T-helper 1 cell treated with Interleukin-12 subunit alpha and Interleukin-12 subunit beta and Interleukin-4 antibody, amounts not matched to agents 30 ng/mL and 1 ng/mL, for 36 hours (primary cell): Measurements from ENCODE around the gene GRIA4. TPM values are rescaled to one million over a fixed set of nuclear protein-coding genes. Genes with fewer than 3 reads are reported as not detected.
"Not testable (repeated sequence)": the region's sequence is repeated elsewhere in the genome, so short reads cannot be mapped to it uniquely, and the experiment has no call there.

Source experiments
- intact Hi-C: fragments of 100-400 bp; cut with micrococcal nuclease; formaldehyde crosslinking; loops from one replicate; pipeline ENCODE4 v1.15.1; 2024
- total RNA-seq: library from RNA; stranded (reverse); gene quantifications from 2 replicates; pipeline ENCODE4 v1.2.3, GENCODE V29; 2022

GRIA4 gene
- total RNA-seq, 1 donor from 2014 or later, result not detected

DNA sequence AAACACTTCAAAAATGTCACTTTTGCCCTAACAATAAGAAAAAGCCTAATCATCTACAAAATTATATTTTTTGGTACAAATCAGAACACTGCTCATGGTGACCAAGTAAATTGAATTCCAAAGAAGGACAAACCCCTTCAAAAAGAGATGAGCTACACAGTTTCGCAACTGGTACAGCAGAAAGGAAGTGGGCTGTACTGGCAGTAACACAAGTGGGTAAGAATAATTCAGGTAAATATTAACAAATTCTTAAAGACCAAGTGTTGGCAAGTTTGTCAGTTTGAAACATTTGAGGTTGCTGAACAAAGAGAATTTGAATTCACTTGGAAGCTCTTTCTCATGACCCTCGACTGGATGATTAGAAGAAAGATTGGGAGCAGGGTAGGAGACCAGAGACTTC is 376.7 kb downstream of the GRIA4 start:
- intact Hi-C loops, result no loop called here

DNA sequence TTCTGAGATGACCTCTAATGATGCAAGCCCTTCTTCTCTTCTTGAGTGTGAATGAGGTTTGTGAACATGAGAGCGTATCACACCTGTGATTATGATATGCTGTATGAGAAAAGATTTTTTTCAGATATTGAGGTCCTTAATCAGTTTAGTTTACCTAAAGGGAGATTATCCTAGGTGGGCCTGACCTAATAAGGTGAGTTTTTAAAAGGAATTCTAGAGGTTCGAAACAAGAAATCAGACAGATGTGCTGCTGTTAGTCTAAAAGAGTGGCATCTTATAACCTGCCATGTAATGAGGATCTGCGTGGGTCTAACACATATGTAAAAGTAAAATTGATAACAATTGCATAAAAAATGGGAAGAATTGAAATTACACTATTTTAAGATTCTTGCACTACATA is 378.3 kb downstream of the GRIA4 start:
- intact Hi-C loops, result no loop called here

DNA sequence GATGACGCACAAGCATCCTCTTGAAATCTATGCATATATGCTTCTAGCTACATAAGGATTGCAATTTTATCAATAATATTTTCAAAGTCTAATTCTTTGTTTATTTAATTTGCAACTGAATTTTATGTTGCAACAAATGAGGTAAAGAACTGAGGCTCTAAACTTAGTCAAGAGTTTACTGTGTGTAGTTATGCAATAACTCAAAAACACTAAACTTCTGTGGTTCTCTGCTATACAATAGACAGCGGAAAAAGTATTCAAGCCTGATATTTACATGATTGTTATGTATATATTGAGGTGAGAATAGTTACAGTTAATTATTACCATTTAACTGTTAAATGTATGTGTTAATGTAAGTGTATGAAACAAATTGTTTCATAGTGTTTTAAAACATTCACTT is 379.3 kb downstream of the GRIA4 start:
- intact Hi-C loops, result no loop called here

DNA sequence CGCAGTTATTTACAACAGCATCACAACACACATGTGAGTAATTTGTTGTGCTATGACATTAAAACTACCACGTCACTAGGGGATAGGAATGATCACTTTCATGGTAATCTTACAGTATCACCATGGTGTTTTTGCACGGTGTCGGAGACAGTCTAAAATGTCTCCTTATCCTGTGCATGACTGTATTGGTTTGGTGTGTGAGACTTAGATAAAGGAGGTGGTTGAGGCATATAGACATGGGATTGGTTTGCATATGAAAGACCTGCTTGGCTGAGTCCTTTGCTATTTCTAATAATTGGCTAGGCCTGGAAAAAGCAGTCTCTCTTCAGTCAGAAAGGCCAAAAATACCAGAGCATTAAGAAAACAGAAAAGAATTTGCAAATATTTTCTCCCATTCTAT is 382.0 kb downstream of the GRIA4 start:
- intact Hi-C loops, result no loop called here

DNA sequence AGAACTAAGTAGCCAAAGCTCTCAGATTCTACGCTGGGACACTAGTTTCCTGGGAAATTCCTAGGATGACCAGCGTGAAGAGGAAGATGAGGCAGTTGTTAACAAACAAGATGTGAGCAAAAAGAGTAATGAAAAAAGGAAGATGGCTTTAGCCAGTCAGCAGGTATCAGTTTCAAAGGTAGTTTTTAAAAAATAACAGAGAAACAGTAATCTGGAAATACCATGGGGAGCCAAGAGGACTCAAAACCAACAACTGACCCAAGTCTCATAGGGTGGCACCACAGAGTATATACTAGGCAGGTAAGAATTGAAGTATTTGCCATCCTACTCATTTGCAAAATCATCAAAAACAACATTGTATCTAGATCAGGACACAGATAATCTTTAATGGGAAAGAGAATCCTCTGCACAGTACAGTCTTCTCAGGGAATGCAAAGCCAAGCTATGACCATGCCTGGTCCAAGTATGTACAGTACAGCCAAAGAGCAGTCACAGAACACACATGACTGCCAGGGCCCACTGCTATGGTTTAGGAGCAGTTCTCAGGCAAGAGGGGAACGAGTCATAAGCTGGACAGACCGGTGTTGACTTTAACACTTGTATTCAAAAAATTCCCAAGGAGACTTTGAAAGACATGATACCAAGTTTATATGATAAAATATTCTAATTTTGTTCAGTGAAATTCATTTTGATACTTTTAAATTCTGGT is 391.6 kb downstream of the GRIA4 start:
- intact Hi-C loops, result no loop called here

DNA sequence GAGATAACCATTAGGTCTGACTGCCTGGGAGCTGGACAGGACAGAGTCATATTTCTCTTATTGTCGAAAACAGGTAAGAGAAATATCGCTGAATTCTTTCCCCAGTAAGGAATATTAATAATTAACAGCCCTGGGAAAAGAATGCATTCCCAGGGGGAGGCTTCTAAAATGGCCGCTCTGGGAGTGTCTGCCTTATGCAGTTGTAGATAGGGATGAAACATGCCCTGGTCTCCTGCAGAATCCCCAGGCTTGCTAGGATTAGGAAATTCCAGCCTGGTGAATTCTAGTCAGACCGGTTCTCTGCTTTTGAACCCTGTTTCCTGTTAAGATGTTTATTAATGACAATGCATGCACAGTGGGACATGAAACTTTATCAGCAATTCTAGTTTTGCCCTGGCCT is 393.2 kb downstream of the GRIA4 start:
- intact Hi-C loops, result not testable (repeated sequence)

DNA sequence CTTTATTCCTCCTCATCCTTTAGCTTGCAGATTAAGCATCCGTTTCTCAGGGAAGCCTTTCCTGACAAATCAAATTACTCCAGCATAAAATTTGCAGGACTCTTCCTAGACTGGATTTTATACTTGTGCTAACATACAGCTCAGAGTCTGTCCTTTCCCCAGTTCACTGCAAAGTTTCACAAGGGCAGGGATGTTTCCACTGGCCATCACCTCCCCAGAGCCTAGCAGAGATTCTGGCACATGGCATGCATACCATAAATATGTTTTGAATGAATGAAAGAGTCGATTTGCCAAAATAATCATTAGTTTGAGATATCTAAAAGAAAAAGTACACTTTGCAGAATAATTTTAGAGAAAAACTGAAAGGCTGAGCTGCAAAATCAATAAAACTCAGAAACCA is 401.6 kb downstream of the GRIA4 start:
- intact Hi-C loops, result no loop called here

DNA sequence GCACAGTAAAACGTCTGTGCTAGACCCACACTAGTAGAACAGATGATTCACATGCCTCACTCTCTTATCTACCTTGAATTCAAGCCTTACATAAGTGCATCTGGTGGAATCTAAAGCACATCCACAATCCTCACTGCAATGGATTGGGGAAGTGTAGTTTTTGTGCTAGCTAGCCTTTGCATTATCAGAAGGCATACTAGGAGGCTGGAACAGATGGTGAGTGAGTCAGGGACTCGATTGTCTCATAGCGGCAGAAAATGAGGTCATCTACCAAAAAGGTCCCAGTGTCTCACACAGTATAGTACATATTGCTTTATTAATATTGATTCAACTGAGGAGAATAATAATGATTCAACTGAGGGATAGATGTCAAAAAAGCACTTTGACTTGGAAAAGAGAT is 402.9 kb downstream of the GRIA4 start:
- intact Hi-C loops, result loop anchor here (1.0 kb wide), 1 partner anchor 19 kb away; no protein-coding TSS in a partner anchor

DNA sequence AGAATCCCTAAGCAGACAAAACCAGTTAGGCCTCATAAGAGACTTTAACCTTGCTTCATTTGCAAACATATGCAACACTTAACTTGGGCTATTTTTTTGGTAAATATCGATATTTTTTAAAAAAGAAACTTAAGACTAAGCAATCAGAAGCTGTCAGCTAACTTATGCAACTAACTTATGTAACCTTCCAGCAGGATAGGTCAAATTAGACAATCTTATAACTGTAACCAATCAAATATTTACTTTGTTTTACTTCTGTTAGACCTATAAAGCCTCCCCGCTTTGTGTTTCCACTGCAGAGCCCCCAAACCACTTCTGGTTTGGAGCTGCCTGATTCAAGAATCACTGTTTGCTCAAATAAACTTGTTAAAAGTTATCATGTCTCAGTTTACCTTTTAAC is 404.2 kb downstream of the GRIA4 start:
- intact Hi-C loops, result no loop called here

DNA sequence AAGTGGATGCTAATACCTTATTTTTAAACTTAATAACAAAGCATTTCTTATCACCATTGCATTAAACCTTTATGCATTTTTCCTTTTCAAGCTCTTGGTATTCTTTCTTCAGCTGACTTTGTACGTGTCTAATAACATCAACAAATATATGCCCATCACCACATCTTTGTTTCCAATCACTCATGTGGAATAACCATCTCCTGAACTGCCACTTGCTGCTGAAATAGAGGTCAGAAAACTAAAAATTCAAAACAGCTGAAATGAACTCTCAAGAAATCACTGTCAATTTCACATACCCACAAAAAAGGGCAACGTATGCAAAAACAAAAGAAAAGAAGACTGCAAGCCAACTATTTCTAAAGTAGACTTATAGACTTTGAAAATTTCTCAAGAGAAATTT is 404.7 kb downstream of the GRIA4 start:
- intact Hi-C loops, result no loop called here

DNA sequence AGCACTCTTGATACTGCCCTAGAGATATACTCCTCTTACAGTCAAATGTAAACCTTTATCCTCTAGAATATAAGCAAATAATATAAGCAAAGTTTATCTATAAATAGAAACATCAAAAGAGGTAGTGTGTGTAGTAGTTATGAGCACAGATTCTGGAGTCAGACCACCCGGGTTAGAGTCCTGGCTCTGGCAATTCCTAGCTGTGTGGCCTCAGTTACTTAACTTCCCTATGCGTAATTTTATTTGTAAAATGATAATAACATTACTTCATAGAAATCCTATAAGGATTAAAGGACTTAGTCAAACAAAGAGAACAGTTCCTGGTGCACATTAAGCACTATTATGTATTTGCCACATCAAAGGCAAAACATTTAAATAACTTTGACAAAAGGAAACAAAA is 405.2 kb downstream of the GRIA4 start:
- intact Hi-C loops, result no loop called here

DNA sequence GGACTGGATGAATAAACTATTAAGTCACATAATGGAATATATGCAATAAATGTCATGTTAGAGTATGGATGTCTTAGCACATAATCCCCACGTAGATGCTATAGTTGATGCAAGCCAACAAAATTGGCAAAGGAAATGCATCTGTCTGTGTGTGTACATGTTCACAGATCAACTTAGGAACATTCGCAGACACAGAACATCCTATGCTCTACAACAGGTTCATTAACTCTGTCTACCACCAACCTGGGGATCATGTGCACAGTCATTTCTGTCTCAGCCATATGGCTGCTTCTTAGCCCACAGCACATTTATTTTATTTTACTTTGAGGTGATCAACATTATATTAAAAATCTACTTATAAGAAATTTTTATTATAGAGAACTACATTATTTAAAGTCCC is 407.2 kb downstream of the GRIA4 start:
- intact Hi-C loops, result no loop called here

DNA sequence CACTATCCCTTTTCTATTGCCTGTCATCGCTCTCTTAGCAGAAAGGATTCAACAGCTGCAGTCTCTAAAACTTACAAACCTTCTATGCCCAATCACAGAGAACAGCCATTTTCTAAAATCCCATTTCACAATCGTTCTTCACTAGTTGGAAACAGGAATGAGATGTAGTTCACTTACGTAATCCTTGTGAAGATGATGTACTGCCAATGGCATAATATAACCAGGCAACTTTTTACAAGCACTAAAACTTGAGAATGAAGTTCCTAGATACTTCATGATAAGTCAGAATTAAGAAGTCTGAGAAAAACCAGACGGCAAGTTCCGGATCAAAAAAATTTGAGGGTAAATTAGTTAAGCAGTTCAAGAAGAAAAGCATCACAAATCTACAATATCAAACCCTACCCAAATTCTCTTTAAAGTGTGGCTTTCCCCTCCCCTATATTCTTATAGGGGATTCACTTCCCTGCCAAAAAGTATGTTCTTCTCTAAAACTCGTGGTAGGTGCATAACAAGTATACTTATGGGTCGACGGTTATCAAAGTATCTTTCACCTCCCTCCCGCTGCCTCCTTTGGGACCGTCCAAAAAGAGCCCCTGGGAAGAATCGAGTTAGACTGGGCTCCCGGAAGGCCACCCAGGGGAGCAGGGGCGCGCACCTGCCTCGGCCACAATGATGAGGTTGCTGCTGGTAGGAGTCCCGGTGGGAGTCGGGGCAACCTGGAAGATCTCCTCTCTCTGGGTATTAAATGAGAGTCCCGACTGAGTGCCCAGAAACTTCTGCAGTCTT is 411.5 kb downstream of the GRIA4 start:
- intact Hi-C loops, result loop anchor here (5.0 kb wide), 2 partner anchors 974 to 1054 kb away; partner anchors contain the start of genes CARD16 and CASP4

DNA sequence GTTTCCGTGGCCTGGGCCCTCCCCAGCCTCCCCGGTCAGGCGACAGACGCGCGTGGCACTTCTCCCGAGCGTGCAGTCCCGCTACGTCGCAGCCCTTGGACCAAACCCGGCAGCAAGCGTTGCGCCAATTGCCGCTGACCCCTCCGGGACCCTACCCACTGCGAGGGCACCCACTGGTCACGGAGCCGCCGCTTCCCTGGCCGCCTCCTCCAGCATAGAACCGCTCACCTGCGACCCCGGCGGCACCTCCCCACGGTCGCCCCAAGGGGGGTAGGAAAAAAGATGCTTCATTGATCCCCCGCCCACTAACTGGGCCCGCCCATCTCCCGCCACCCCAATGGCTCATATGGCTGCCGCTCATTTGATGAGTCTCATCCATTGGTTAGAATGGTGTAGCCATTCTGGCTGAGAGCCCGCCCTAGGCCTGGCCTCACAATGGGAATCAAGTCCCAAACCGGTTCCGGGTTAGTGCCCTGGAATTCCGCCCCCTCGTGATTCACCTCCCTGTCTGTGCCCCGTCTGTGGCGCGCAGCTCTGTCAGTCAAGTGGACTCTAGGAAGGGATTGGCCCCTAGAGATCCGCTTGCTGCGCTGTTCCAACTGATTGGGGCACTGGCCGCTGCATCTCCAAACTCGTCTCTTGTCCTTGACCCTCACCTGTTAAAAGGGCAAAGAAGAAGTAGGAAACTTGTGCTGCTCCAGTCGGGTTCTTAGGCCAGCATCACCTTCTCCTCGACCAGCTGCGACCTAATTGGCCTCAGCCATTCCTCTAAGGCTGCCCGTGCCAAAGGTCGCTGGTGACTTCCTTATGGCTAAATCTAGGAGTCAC is 412.3 kb downstream of the GRIA4 start, which contains the start of gene MSANTD4:
Gene MSANTD4 (minus strand): TSS at position 274 of the 828 bp plus-strand sequence. CDS start 11,323 bp downstream, outside the sequence.
- intact Hi-C loops, result loop anchor here (1.0 to 5.0 kb wide), 8 partner anchors 55 to 1837 kb away; partner anchors contain the start of genes AASDHPPT, ALKBH8, CARD16 and CASP4

DNA sequence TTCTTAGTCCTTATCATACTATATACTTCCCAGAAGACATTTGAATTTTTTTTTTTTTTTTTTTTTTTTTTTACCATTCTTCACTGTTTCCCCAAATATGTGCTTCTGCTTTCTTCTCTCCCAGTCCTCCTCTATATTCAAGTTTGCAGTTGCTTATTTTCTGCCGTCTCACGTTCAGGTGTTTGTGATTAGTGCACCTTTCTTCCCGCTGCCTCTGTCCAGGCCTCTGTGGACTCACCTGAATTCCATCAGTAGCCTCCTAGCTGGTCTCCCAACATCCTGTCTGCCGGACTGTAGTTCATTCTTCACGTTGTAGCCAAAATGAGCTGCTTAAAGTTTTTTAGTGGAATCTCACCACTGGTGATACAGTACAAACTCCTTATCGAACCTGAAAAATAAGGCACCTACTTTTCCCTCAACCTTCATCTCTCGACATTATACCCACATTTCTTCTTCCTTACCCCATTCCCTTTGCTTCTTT is 413.0 kb downstream of the GRIA4 start:
- intact Hi-C loops, result loop anchor here (1.0 to 5.0 kb wide), 8 partner anchors 54 to 1836 kb away; partner anchors contain the start of genes AASDHPPT, ALKBH8, CARD16 and CASP4

DNA sequence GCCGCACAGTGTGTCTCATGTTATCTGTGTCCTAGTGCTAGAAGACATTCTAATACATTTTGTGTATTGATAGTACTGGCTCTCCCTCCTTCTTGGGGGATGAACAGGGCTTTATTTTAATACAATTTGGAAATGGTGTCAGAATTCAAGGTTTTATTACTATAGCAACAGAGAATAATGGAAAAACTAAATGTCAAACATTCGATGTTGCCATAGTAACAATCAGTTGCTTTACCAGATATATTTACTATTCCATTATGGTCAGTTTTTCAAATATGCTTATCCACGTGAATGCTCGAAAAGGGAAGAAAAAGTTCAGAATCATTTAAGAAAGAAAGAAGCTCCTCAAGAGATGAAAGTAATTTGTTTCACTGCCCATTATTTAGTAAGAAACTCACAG is 420.7 kb downstream of the GRIA4 start:
- intact Hi-C loops, result loop anchor here (1.0 kb wide), 1 partner anchor 17 kb away; no protein-coding TSS in a partner anchor

DNA sequence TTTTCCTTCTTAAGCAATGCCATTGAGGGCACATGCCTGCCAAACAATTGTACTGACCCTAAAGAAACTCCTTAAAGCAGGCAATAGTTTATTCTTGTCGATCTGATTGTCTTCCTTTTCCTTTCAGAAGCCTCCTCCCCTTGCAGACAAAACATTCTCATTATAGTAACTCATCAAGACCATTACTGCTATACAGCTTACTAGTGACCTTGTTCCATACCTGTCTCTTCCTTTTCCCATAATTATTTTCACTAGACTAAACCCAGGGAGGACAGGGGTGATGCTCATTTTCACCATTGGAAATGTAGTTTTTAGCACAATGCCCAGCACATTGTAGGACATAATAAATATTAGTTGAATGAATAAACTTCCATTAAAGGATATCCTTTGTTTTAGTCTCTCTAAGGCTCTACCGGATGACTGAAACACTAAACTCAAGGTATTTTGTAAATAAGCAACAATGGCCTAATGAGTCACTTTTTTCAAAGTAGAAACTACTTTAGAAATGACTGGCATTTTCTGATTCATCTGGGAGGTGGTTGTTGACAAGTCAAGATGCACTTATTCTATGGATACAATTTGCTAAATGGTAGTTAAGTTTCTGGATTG is 421.4 kb downstream of the GRIA4 start:
- intact Hi-C loops, result loop anchor here (1.0 kb wide), 1 partner anchor 18 kb away; no protein-coding TSS in a partner anchor
